CD14-positive monocyte (primary cell): ENCODE data around the gene COL27A1. TPM values are rescaled to one million over a fixed set of nuclear protein-coding genes. Genes with fewer than 3 reads are reported as not detected.

Experiments
- DNase-seq, 3 donors: peaks; one replicate each; pipeline ENCODE4 v3.0.0-alpha.2; 2011 to 2022
- H2AFZ ChIP-seq: 2 replicates; pipeline ENCODE4 v1.6.0; 2012; ENCODE audit warnings: mild to moderate bottlenecking, low read depth, low read length, inconsistent platforms; ENCODE audit not compliant: insufficient read depth, poor library complexity, severe bottlenecking
- H3K27ac ChIP-seq, 2 donors: 1 replicate in 1 of 2; 2 replicates in 1 of 2; pipeline ENCODE4 v1.5.1; 2012 to 2013; ENCODE audit warnings: low read length in 2 of 2, control low read depth in 1 of 2, inconsistent platforms in 1 of 2, low read depth in 1 of 2, mild to moderate bottlenecking in 1 of 2
- H3K27me3 ChIP-seq, 2 donors: one replicate each; pipeline versions ENCODE4 v1.6.0 to v1.6.1; 2011 to 2013; ENCODE audit warnings: low read length in 2 of 2; ENCODE audit not compliant: control insufficient read depth in 2 of 2, insufficient read depth in 2 of 2
- H3K36me3 ChIP-seq, 2 donors: replicated peaks in 1 of 2; 1 replicate in 1 of 2; 2 replicates in 1 of 2; pipeline versions ENCODE4 v1.5.1 to v1.6.1; 2012 to 2013; ENCODE audit warnings: low read length in 2 of 2, control low read depth in 1 of 2, inconsistent platforms in 1 of 2, mild to moderate bottlenecking in 1 of 2; ENCODE audit not compliant: insufficient read depth in 2 of 2, control insufficient read depth in 1 of 2
- H3K4me1 ChIP-seq, 2 donors: 1 replicate in 1 of 2; 2 replicates in 1 of 2; pipeline versions ENCODE4 v1.5.1 to v1.6.1; 2012 to 2013; ENCODE audit warnings: low read length in 2 of 2, control low read depth in 1 of 2, inconsistent platforms in 1 of 2, mild to moderate bottlenecking in 1 of 2, moderate library complexity in 1 of 2; ENCODE audit not compliant: insufficient read depth in 2 of 2, control insufficient read depth in 1 of 2
- H3K4me2 ChIP-seq: replicated peaks from 2 replicates; pipeline ENCODE3; 2012; ENCODE audit warnings: low read length, moderate library complexity, mild to moderate bottlenecking; ENCODE audit not compliant: poor library complexity, severe bottlenecking; ENCODE audit errors: extremely low read depth
- H3K4me3 ChIP-seq, 3 experiments: fragments of 200-600 bp in 1 of 3; sonication (generic) in 1 of 3; replicated peaks in 1 of 3; 1 replicate in 2 of 3; 2 replicates in 1 of 3; pipeline ENCODE4 v1.5.1; 2011 to 2013; ENCODE audit warnings: low read length in 3 of 3, mild to moderate bottlenecking in 3 of 3, control low read depth in 2 of 3, low read depth in 2 of 3, inconsistent platforms in 1 of 3, moderate library complexity in 1 of 3
- H3K79me2 ChIP-seq: 2 replicates; pipeline ENCODE4 v1.6.0; 2012; ENCODE audit warnings: mild to moderate bottlenecking, control low read depth, inconsistent platforms, low read length, moderate library complexity; ENCODE audit not compliant: insufficient read depth
- H3K9ac ChIP-seq: 2 replicates; pipeline ENCODE4 v1.6.0; 2017; ENCODE audit warnings: low read length, mild to moderate bottlenecking; ENCODE audit not compliant: insufficient read depth, poor library complexity, severe bottlenecking
- H3K9me3 ChIP-seq, 2 donors: replicated peaks in 1 of 2; 1 replicate in 1 of 2; 2 replicates in 1 of 2; pipeline versions ENCODE4 v1.5.1 to v1.6.1; 2012 to 2013; ENCODE audit warnings: low read length in 2 of 2, control low read depth in 1 of 2; ENCODE audit not compliant: control insufficient read depth in 1 of 2, insufficient read depth in 1 of 2
- H4K20me1 ChIP-seq: 2 replicates; pipeline ENCODE4 v1.6.0; 2012; ENCODE audit warnings: mild to moderate bottlenecking, low read length, control low read depth, moderate library complexity; ENCODE audit not compliant: insufficient read depth
- H3K27ac Mint-ChIP-seq, 7 donors: one replicate each; pipeline ENCODE4 v1.8.0; 2020; ENCODE audit warnings: mild to moderate bottlenecking in 7 of 7, mixed read lengths in 7 of 7, moderate library complexity in 6 of 7, inconsistent platforms in 2 of 7
- H3K27me3 Mint-ChIP-seq, 3 donors: one replicate each; pipeline ENCODE4 v1.8.0; 2021 to 2022; ENCODE audit warnings: low read depth in 3 of 3, mild to moderate bottlenecking in 3 of 3, mixed read lengths in 3 of 3, moderate library complexity in 3 of 3, inconsistent platforms in 1 of 3
- H3K36me3 Mint-ChIP-seq, 2 donors: one replicate each; pipeline ENCODE4 v1.8.0; 2020; ENCODE audit warnings: mixed read lengths in 2 of 2, inconsistent platforms in 1 of 2, mild to moderate bottlenecking in 1 of 2
- H3K4me1 Mint-ChIP-seq: one replicate; pipeline ENCODE4 v1.8.0; 2020; ENCODE audit warnings: mild to moderate bottlenecking, mixed read lengths
- H3K4me3 Mint-ChIP-seq, 2 donors: one replicate each; pipeline ENCODE4 v1.8.0; 2020; ENCODE audit warnings: mild to moderate bottlenecking in 2 of 2, mixed read lengths in 2 of 2, moderate library complexity in 1 of 2
- H3K9me3 Mint-ChIP-seq, 7 donors: one replicate each; pipeline ENCODE4 v1.8.0; 2020 to 2022; ENCODE audit warnings: mixed read lengths in 7 of 7, mild to moderate bottlenecking in 6 of 7, moderate library complexity in 6 of 7, inconsistent platforms in 2 of 7
- CTCF ChIP-seq: fragments of 200-600 bp; IDR thresholded peaks from one replicate; pipeline ENCODE4 v1.8.0; 2022; ENCODE audit warnings: antibody characterized with exemption, mild to moderate bottlenecking
- WGBS: methylation state at CpG from one replicate; pipeline ENCODE4 v1.1.5; 2013; ENCODE audit warnings: missing lambda C conversion rate; ENCODE audit not compliant: insufficient coverage; 5-methylcytosine and 5-hydroxymethylcytosine counted together
- intact Hi-C, 2 donors: fragments of 100-400 bp; cut with micrococcal nuclease; formaldehyde crosslinking; loops; one replicate each; pipeline versions ENCODE4 v1.15.0 to v1.15.1; 2023
- polyA plus RNA-seq, 3 donors: library from polyadenylated mRNA; depleted of rRNA in 1 of 3; unstranded in 2 of 3; stranded (reverse) in 1 of 3; fragments of 300-500 nt in 2 of 3; fragments of >200 nt in 1 of 3; fragmentation: Illumina TruSeq in 2 of 3; gene quantifications; 1 replicate in 2 of 3; 2 replicates in 1 of 3; pipeline ENCODE4 v1.2.3, GENCODE V29; 2012 to 2021

COL27A1 gene
- polyA plus RNA-seq, 3 donors: 0.03 TPM; not detected in 2

- Histone ChIP-seq H3K4me3 (no peak overlapping the region), H3K36me3 (no peaks in the 10 kb centered on the region), H3K4me1 (no peaks in the 10 kb centered on the region), H4K20me1 (no peaks in the 10 kb centered on the region), H3K9me3 (peaks cover 6 to 9% of the 10 kb centered on the region in 2 donors), H2AFZ (no peak overlapping the region), H3K27ac (no peak overlapping the region), H3K79me2 (no peaks in the 10 kb centered on the region), H3K9ac (no peak overlapping the region), H3K4me2 (no peak overlapping the region), H3K27me3 (no peaks in the 10 kb centered on the region)
- H3K4me3 Mint-ChIP-seq: no peak overlapping the region
- no peaks in the 10 kb centered on the region for H3K4me1 Mint-ChIP-seq
- peaks cover 3 to 21% (median 13%) of the 10 kb centered on the region in 7 donors for H3K9me3 Mint-ChIP-seq
- TF ChIP-seq CTCF: no peak
- no peak for DNase-seq
- intact Hi-C loops: no loop called here
- H3K27ac Mint-ChIP-seq: no peak overlapping the region
- WGBS: no CpG with 5 or more reads among the region's 3 CpGs
- no peaks in the 10 kb centered on the region for H3K36me3 Mint-ChIP-seq
- H3K27me3 Mint-ChIP-seq: peaks cover 2 to 6% (median 6%) of the 10 kb centered on the region in 3 donors
These were observed 32.5 kb downstream of the COL27A1 start for GRCh38 chr9:114187827-114188226.

- H3K4me1 ChIP-seq: no peaks in the 10 kb centered on the region
- no peak for DNase-seq
- Mint-ChIP-seq H3K4me1 (no peaks in the 10 kb centered on the region), H3K4me3 (no peak overlapping the region), H3K27me3 (peaks cover 5 to 12% (median 6%) of the 10 kb centered on the region in 3 donors), H3K36me3 (no peaks in the 10 kb centered on the region), H3K9me3 (peaks cover 3 to 21% (median 13%) of the 10 kb centered on the region in 7 donors), H3K27ac (no peak overlapping the region)
- H3K27ac ChIP-seq: no peak overlapping the region
- H3K79me2 ChIP-seq: no peaks in the 10 kb centered on the region
- intact Hi-C loops: no loop called here
- H3K4me2 ChIP-seq: no peak overlapping the region
- H3K36me3 ChIP-seq: no peaks in the 10 kb centered on the region
- no peaks in the 10 kb centered on the region for H4K20me1 ChIP-seq
- peaks cover 6 to 9% of the 10 kb centered on the region in 2 donors for H3K9me3 ChIP-seq
- H2AFZ ChIP-seq: no peak overlapping the region
- no peak overlapping the region for H3K9ac ChIP-seq
- WGBS: 100% methylated on average over 1 of the region's 2 CpGs
- no peaks in the 10 kb centered on the region for H3K27me3 ChIP-seq
- H3K4me3 ChIP-seq: no peak overlapping the region
- no peak for TF ChIP-seq CTCF
These were observed 34.7 kb downstream of the COL27A1 start for GRCh38 chr9:114189823-114190562.
